Caco-2 (cell line): ENCODE measurements around the gene TBATA. TPM values are rescaled to one million over a fixed set of nuclear protein-coding genes. Genes with fewer than 3 reads are reported as not detected.

ENCODE experiments used
- BruUV-seq: library from RNA; stranded (reverse); fragments of 400-500 nt; replicated peaks from 2 replicates; lab custom pipeline; 2021; lab: Mats Ljungman, UMichigan
- CTCF ChIA-PET: fragments of 300-600 bp; sonication (Branson Sonifier 250); formaldehyde crosslinking; loops from one replicate; lab custom pipeline; 2022; ENCODE audit warnings: antibody characterized with exemption; lab: Charles Lee
- POLR2A ChIA-PET: fragments of 300-600 bp; sonication (Branson Sonifier 250); formaldehyde crosslinking; loops from one replicate; lab custom pipeline; 2022; ENCODE audit warnings: antibody characterized with exemption; lab: Charles Lee
- DNase-seq, 2 experiments: peaks; one replicate each; pipeline versions ENCODE4 v3.0.0 to v3.0.0-alpha.2; 2020 to 2022
- H3K27me3 ChIP-seq: replicated peaks from 2 replicates; pipeline ENCODE4 v1.6.0; 2011; ENCODE audit warnings: low read length; ENCODE audit not compliant: control insufficient read depth, insufficient read depth
- H3K36me3 ChIP-seq: 2 replicates; pipeline ENCODE4 v1.5.1; 2011; ENCODE audit warnings: low read length; ENCODE audit not compliant: control insufficient read depth, insufficient read depth
- H3K4me1 ChIP-seq: fragments of 250-450 bp; sonication (Bioruptor Pico); 2 replicates; pipeline ENCODE4 v1.5.1; 2020; ENCODE audit warnings: mild to moderate bottlenecking
- H3K4me3 ChIP-seq: 2 replicates; pipeline ENCODE4 v1.5.1; 2011; ENCODE audit warnings: low read depth, mild to moderate bottlenecking, control low read depth, low read length
- H3K9me3 ChIP-seq: fragments of 250-450 bp; sonication (Bioruptor Pico); 2 replicates; pipeline ENCODE4 v1.5.1; 2020; ENCODE audit warnings: mild to moderate bottlenecking, moderate library complexity
- H3K27ac Mint-ChIP-seq: one replicate; pipeline ENCODE4 v1.8.0; 2022; ENCODE audit warnings: mixed read lengths; ENCODE audit not compliant: unreplicated experiment
- H3K27me3 Mint-ChIP-seq: one replicate; pipeline ENCODE4 v1.8.0; 2022; ENCODE audit warnings: mixed read lengths; ENCODE audit not compliant: insufficient read depth, unreplicated experiment
- H3K36me3 Mint-ChIP-seq: one replicate; pipeline ENCODE4 v1.8.0; 2022; ENCODE audit warnings: mild to moderate bottlenecking, mixed read lengths; ENCODE audit not compliant: insufficient read depth, unreplicated experiment
- H3K4me1 Mint-ChIP-seq: one replicate; pipeline ENCODE4 v1.8.0; 2022; ENCODE audit warnings: low read depth, mixed read lengths; ENCODE audit not compliant: unreplicated experiment
- H3K4me3 Mint-ChIP-seq: one replicate; pipeline ENCODE4 v1.8.0; 2022; ENCODE audit warnings: mild to moderate bottlenecking, moderate library complexity, mixed read lengths; ENCODE audit not compliant: unreplicated experiment
- H3K9me3 Mint-ChIP-seq: one replicate; pipeline ENCODE4 v1.8.0; 2022; ENCODE audit warnings: mixed read lengths; ENCODE audit not compliant: unreplicated experiment
- CTCF ChIP-seq, 2 experiments: fragments of 200-600 bp in 1 of 2; IDR thresholded peaks; 1 replicate in 1 of 2; 2 replicates in 1 of 2; pipeline versions ENCODE4 v1.5.1 to v1.8.0; 2011 to 2022; ENCODE audit warnings: antibody characterized with exemption in 1 of 2, control low read depth in 1 of 2, inconsistent platforms in 1 of 2, low read depth in 1 of 2, low read length in 1 of 2, mild to moderate bottlenecking in 1 of 2, moderate library complexity in 1 of 2; ENCODE audit not compliant: insufficient read depth in 1 of 2, severe bottlenecking in 1 of 2, unreplicated experiment in 1 of 2
- intact Hi-C: fragments of 100-400 bp; cut with micrococcal nuclease; formaldehyde crosslinking; loops from one replicate; pipeline ENCODE4 v1.10.0; 2022; ENCODE audit not compliant: unreplicated experiment
- total RNA-seq: library from RNA; stranded (reverse); gene quantifications from 2 replicates; pipeline ENCODE4 v1.2.3, GENCODE V29; 2022

The TBATA gene
- total RNA-seq, 1 experiment from 2014 or later: not detected

GRCh38 chr10:70750156-70750703 is 34.9 kb downstream of the TBATA start:
- H3K9me3 Mint-ChIP-seq: no peaks in the 10 kb centered on the region
- ChIA-PET CTCF (no interaction called here), POLR2A (no interaction called here)
- Histone ChIP-seq H3K4me3 (no peak overlapping the region), H3K27me3 (no peaks in the 10 kb centered on the region), H3K9me3 (peaks cover 6% of the 10 kb centered on the region; the same call in 1 of the 2 replicates), H3K36me3 (no peaks in the 10 kb centered on the region), H3K4me1 (0 out of 2 replicates have a peak, but pooled peaks cover 5% of the 10 kb centered on the region)
- H3K36me3 Mint-ChIP-seq: no peaks in the 10 kb centered on the region
- no peak for DNase-seq
- no TSS peak for BruUV-seq
- peaks cover 5% of the 10 kb centered on the region for H3K4me1 Mint-ChIP-seq
- intact Hi-C loops: loop anchor here (10.0 kb wide), 1 partner anchor 315 kb away; no protein-coding TSS in a partner anchor
- no peaks in the 10 kb centered on the region for H3K27me3 Mint-ChIP-seq
- H3K27ac Mint-ChIP-seq: no peak overlapping the region
- H3K4me3 Mint-ChIP-seq: no peak overlapping the region
- TF ChIP-seq CTCF (IDR thresholded peaks at IDR 0.05; ENCODE audit: insufficient read depth in 1 of 2, low read depth in 1 of 2, low read length in 1 of 2, severe bottlenecking in 1 of 2, unreplicated experiment in 1 of 2): no peak

- Mint-ChIP-seq H3K9me3 (peaks cover 4% of the 10 kb centered on the region), H3K4me3 (no peak overlapping the region), H3K27me3 (no peaks in the 10 kb centered on the region), H3K4me1 (peaks cover 5% of the 10 kb centered on the region), H3K36me3 (no peaks in the 10 kb centered on the region), H3K27ac (no peak overlapping the region)
- DNase-seq: no peak
- ChIA-PET POLR2A (no interaction called here), CTCF (no interaction called here)
- Histone ChIP-seq H3K27me3 (no peaks in the 10 kb centered on the region), H3K4me3 (no peak overlapping the region), H3K4me1 (0 out of 2 replicates have a peak, but pooled peaks cover 5% of the 10 kb centered on the region), H3K36me3 (no peaks in the 10 kb centered on the region), H3K9me3 (peaks cover 6% of the 10 kb centered on the region; the same call in 1 of the 2 replicates)
- BruUV-seq: no TSS peak
- intact Hi-C loops: loop anchor here (10.0 kb wide), 1 partner anchor 315 kb away; no protein-coding TSS in a partner anchor
- no peak for TF ChIP-seq CTCF (IDR thresholded peaks at IDR 0.05; ENCODE audit: insufficient read depth in 1 of 2, low read depth in 1 of 2, low read length in 1 of 2, severe bottlenecking in 1 of 2, unreplicated experiment in 1 of 2)
Observed at GRCh38 chr10:70749756-70750155, 35.4 kb downstream of the TBATA start.

- Histone ChIP-seq H3K36me3 (no peaks in the 10 kb centered on the region), H3K9me3 (peaks cover 6% of the 10 kb centered on the region; the same call in 1 of the 2 replicates), H3K4me3 (no peak overlapping the region), H3K4me1 (no peaks in the 10 kb centered on the region), H3K27me3 (no peaks in the 10 kb centered on the region)
- no TSS peak for BruUV-seq
- H3K27ac Mint-ChIP-seq: no peak overlapping the region
- no peak for DNase-seq
- no peak for TF ChIP-seq CTCF (IDR thresholded peaks at IDR 0.05; ENCODE audit: insufficient read depth in 1 of 2, low read depth in 1 of 2, low read length in 1 of 2, severe bottlenecking in 1 of 2, unreplicated experiment in 1 of 2)
- no peak overlapping the region for H3K4me3 Mint-ChIP-seq
- H3K36me3 Mint-ChIP-seq: no peaks in the 10 kb centered on the region
- ChIA-PET POLR2A (no interaction called here), CTCF (no interaction called here)
- peaks cover under 1% of the 10 kb centered on the region for H3K4me1 Mint-ChIP-seq
- intact Hi-C loops: no loop called here
- no peaks in the 10 kb centered on the region for H3K27me3 Mint-ChIP-seq
- H3K9me3 Mint-ChIP-seq: peaks cover 11% of the 10 kb centered on the region
Observed at GRCh38 chr10:70748801-70749573, 36.2 kb downstream of the TBATA start.
